K562 (cell line): ENCODE measurements around the gene RASL12.

Experiments used
- CREB1 ChIP-seq, 2 experiments: sonication (generic) in 1 of 2; formaldehyde crosslinking in 1 of 2; IDR thresholded peaks; 2 replicates each; pipeline versions ENCODE4 v1.6.1 to v1.8.0; 2012 to 2022; ENCODE audit warnings: inconsistent platforms in 1 of 2, mild to moderate bottlenecking in 1 of 2, missing genetic modification reagents in 1 of 2, moderate library complexity in 1 of 2
- EP300 ChIP-seq: IDR thresholded peaks from 2 replicates; pipeline ENCODE4 v1.6.1; 2012; ENCODE audit warnings: low read length, improper control_type of control experiment
- ETV6 ChIP-seq, 3 experiments: fragments of 150-350 bp in 1 of 3; sonication (generic) in 1 of 3; formaldehyde crosslinking in 1 of 3; IDR thresholded peaks; 2 replicates each; pipeline versions ENCODE4 v1.6.1 to v1.8.0; 2014 to 2022; ENCODE audit warnings: borderline replicate concordance in 2 of 3, low read depth in 2 of 3, antibody characterized with exemption in 1 of 3, low read length in 1 of 3, mild to moderate bottlenecking in 1 of 3, missing genetic modification reagents in 1 of 3
- KAT8 ChIP-seq: fragments of 450-650 bp; IDR thresholded peaks from 2 replicates; pipeline ENCODE4 v1.6.1; 2016; ENCODE audit warnings: low read depth, mild to moderate bottlenecking
- MXI1 ChIP-seq: IDR thresholded peaks from 2 replicates; pipeline ENCODE4 v1.6.1; 2011; ENCODE audit warnings: low read depth, mild to moderate bottlenecking, improper control_type of control experiment, low read length
- NFYB ChIP-seq: IDR thresholded peaks from 2 replicates; pipeline ENCODE4 v1.6.1; 2011; ENCODE audit warnings: mild to moderate bottlenecking, moderate library complexity; ENCODE audit not compliant: insufficient read length; ENCODE audit errors: extremely low read depth
- POLR2A ChIP-seq: fragments of 450-650 bp; conservative IDR thresholded peaks from 2 replicates; pipeline ENCODE4 v1.6.1; 2016
- PRPF4 ChIP-seq: fragments of 200-400 bp; formaldehyde crosslinking; IDR thresholded peaks from one replicate; pipeline ENCODE4 v1.6.1; 2017; ENCODE audit warnings: low read length, low read depth, mild to moderate bottlenecking; ENCODE audit not compliant: insufficient read depth, poor library complexity, severe bottlenecking
- PTTG1 ChIP-seq: fragments of 450-650 bp; IDR thresholded peaks from 2 replicates; pipeline ENCODE4 v1.6.1; 2016; ENCODE audit warnings: low read depth, mild to moderate bottlenecking, missing genetic modification characterization, missing compliant biosample characterization
- SETDB1 ChIP-seq: IDR thresholded peaks from one replicate; pipeline ENCODE4 v1.6.1; 2012; ENCODE audit warnings: low read length, control low read depth, inconsistent platforms
- SIN3B ChIP-seq: fragments of 450-650 bp; IDR thresholded peaks from 2 replicates; pipeline ENCODE4 v1.6.1; 2017; ENCODE audit warnings: low read depth, mild to moderate bottlenecking, moderate library complexity
- STAT5A ChIP-seq: IDR thresholded peaks from 2 replicates; pipeline ENCODE4 v1.6.1; 2012; ENCODE audit warnings: low read length, inconsistent platforms, borderline replicate concordance
- TEAD4 ChIP-seq, 2 experiments: sonication (generic) in 1 of 2; formaldehyde crosslinking in 1 of 2; IDR thresholded peaks; 2 replicates each; pipeline versions ENCODE4 v1.6.1 to v1.8.0; 2012 to 2022; ENCODE audit warnings: borderline replicate concordance in 1 of 2, inconsistent platforms in 1 of 2, low read length in 1 of 2, mild to moderate bottlenecking in 1 of 2, missing genetic modification reagents in 1 of 2

DNA sequence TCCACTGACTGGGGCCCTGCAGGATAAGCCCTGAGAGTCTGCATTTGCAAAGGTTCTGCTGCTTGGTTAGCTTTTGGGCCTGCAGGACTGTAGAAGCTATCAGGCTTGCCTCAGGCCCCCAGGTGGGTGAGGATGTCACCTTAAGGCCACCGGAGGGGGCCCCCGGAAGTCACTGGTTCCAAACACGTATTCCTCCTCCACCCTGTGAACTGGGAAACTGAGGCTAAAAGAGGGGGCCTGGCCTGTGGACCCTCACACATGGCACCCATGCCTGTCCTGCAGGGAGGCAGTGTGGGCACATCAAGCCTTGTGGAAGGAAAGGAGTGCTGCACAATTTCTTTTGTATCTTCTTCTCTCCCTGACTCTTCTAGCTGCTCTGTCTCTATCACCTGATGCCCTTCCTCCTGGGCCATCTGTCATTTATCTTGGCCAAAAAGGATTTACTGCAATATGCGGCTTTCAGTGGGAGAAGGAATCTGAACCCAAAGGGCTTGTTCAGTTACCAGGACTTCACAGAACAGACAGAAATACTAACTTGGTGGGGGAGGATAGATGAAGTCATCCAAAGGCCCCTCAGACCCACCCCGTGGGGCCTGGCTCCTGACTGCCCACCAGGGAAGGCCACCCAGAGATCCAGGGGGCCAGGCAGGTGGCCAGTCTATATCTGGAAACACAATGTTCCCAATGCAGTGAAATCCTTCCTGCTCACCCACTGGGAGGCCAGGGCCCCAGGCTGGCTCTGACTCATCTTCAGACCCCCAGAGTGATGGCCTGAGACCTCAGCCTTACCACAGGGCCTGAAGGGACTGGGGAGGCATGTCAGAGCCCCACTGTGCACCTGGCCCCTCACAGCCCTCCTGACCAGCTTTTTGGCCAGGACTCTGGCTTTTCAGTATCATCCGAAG lies 28.9 kb upstream of the RASL12 start:
- TF ChIP-seq NFYB (no peak), CREB1 (IDR thresholded peaks at IDR 0.05) (no peak), CREB1 (CRISPR knock-in tag; IDR thresholded peaks at IDR 0.05) (no peak), ETV6 (IDR thresholded peaks at IDR 0.05; ENCODE audit: borderline replicate concordance in 1 of 2, low read depth in 2 of 2, low read length in 1 of 2) (no peak), ETV6 (CRISPR knock-in tag; IDR thresholded peaks at IDR 0.05; ENCODE audit: borderline replicate concordance) (no peak), SETDB1 (no peak), PRPF4 (no peak), SIN3B (no peak), EP300 (no peak), STAT5A (no peak), MXI1 (no peak), TEAD4 (IDR thresholded peaks at IDR 0.05; ENCODE audit: low read length) (no peak), TEAD4 (CRISPR knock-in tag; IDR thresholded peaks at IDR 0.05; ENCODE audit: borderline replicate concordance) (no peak), KAT8 (no peak), POLR2A (no peak), PTTG1 (tag) (no peak)
